Fibroblast of gingiva (primary cell): ENCODE measurements around the gene FAF1.
"Not testable (repeated sequence)": the region's sequence is repeated elsewhere in the genome, so short reads cannot be mapped to it uniquely, and the experiment has no call there.

Experiments used
- DNase-seq: peaks from one replicate; pipeline ENCODE4 v3.0.0-alpha.2; 2011; ENCODE audit warnings: low read depth

The FAF1 gene

DNA sequence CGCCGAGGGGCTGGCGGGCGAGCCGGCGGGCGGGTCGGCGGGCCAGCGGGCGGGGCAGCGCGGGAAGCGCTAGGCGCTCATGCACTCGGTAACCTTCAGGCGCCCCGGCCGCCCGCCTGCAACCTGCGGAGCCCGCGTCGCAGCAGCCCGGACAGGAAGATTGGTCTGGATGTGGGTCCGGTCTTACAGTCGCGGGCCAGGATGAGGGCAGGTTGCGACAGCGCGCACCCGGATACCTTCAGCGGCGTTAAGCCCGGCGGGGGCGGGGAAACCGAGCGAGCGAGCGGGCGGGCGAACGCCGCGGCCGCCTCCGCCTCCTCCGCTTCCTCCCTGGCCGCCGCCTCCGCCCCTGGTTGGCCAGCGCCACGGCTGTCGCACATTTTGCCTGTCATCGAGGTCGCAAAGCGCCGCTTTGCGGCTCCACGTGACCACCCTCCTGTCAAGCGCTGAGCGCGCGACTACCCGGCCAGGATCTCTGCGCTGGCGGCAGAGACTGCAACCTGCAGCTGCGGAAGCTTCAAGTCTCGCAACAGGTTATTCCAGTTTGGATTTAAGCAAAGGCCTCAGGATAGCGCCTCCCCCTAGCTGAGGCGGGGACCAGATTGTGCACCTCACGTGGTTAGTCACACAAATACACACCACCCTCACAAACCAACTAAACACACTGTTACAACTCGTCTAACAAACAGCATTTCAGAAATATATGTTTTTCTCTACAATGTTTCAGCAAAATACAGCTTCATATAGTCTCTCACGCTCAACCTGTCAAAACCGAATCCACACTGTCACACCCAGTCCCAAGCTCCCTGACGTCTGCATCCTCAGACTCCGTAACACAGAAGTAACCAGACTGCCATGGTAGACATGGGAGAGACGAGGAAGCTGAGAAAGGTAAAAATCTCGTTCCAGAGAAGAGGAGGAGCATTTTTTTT, at the start of gene FAF1:
Gene FAF1, minus strand, starts transcription at position 355 of the 932 bp plus-strand sequence. CDS start 456 bp downstream, outside the sequence.
- DNase-seq, result peak; percentile 97

DNA sequence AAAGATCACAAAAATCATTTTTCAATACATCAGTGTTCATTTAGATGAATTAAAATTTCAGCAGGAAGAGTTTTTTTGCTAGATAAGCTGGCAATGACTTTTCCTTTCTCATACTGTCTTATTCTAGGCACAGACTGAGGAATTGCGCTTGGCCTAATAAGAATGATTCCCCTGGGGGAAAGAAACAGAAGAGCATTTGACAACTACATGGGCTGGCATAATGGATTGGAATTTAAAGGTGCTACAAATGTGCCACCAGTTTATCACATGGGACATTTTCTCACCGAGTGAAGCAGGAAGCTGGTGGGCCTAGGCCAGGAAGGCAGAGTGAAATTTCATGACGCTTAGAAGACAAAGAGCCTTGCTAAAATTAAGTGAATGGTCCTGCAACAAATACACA, 49.3 kb upstream of the FAF1 start:
- DNase-seq, result no peak

DNA sequence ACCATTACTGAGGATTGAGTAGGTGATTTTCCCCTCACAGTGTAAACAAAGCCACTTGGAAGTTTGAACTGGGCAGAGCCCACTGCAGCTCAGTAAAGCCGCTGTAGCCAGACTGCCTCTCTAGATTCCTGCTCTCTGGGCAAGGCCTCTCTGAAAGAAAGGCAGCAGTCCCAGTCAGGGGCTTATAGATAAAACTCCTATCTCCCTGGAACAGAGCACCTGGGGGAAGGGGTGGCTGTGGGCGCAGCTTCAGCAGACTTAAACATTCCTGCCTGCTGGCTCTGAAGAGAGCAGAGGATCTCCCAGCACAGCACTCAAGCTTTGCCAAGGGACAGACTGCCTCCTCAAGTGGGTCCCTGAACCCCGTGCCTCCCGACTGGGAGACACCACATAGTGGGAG, 45.5 kb upstream of the FAF1 start:
- not testable (repeated sequence) for DNase-seq

DNA sequence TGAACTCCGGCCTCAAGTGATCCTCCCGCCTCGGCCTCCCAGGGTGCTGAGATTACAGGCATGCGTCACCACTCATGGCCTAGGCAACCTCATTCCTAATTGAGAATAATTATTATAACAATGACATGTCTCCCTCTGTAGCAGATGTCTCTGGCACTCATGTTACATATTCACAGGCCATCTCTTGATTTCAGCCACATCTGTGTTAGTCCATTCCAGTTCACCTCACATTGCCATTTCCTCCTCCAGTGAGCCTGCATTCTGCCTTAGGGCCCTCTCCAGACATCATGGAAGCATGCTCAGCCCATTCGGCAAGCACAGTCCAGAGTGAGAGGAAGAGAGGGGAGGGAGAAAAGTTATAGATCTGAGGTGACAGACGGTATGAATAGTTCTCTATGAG, 42.4 kb upstream of the FAF1 start:
- DNase-seq, result no peak

DNA sequence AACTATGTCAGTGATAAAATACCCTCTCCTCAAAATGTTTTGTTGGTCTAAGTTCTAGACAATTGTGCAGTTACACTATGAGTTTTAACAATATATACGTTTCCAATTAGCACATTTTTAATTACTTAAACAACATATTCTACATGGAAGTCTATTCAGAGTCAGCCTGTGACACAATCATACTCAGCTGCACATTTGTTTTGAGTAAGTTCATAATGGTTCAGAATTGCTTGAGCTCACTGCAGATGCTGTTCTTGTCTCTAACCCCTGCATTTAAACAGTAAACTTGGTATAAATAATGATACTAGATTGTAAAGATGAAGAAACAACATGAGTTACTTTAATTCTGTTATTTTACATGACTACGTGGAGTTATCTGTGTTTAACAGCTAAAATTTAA, 40.6 kb upstream of the FAF1 start:
- no peak for DNase-seq

DNA sequence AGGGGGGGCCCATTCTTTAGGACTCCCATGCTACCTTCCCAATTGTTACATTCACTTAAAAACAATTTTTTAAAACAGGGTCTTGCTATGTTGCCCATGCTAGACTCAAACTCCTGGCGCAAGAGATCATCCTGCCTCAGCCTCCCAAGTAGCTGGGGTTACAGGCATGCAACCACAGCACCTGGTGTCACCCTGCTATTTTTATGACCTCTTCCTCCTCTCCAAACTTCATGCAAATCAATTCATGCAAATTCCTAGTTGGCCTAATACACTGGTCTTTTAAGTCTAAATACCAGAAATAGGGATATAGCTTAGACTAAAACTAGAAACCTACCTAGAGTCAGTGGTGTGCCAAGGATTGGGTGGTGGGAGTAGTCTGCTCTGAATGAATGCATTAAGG, 40.1 kb upstream of the FAF1 start:
- DNase-seq, result no peak

DNA sequence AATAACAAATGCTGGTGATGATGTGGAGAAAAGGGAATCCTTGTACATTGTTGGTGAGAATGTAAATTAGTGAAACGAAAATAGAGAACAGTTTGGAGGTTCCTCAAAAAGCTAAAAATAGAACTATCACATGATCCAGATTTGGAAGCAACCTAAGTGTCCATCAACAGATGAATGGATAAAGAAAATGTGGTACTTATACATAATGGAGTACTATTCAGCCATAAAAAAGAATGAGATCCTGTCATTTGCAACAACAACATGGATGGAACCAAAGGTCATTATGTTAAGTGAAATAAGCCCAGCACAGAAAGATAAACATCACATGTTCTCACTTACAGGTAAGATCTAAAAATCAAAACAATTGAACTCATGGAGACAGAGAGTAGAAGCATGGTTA, 39.3 kb upstream of the FAF1 start:
- not testable (repeated sequence) for DNase-seq

DNA sequence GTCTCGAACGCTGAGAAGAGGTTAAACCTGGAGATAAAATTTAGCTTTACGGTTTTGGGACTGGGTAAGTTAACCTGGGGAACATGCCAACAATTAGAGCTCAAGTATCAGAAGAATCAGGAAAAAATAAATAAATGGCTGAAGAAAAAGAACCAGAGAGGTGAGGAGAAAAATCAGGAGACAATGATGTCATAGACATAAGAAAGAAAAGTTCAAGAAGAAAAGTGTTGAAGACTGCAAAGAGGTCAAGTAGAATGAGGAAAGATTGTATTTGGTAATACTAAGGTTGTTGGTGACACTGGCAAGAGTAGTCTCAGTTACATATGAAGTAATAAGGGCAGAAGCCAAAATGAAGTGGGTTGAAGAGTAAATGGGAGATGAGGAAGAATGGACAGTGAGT, 36.0 kb upstream of the FAF1 start:
- no peak for DNase-seq

DNA sequence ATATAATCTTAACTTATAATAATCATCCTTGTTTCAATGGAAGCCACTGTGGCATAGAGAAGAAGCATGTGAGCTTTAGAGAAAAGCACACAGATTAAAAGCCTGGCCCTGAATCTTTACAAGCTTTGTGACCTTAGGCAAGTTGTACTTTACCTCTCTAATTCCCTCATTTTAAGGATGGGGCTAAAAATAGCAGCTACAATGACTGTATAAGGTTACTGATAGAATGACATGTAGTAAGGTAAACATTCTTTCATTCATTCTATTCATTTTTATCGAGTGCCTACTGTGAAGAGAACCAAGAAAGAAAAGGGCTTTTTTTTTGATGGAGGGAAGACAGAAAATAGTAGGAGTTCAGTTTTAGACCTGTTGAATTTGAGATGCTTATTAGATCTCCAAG, 35.6 kb upstream of the FAF1 start:
- no peak for DNase-seq

DNA sequence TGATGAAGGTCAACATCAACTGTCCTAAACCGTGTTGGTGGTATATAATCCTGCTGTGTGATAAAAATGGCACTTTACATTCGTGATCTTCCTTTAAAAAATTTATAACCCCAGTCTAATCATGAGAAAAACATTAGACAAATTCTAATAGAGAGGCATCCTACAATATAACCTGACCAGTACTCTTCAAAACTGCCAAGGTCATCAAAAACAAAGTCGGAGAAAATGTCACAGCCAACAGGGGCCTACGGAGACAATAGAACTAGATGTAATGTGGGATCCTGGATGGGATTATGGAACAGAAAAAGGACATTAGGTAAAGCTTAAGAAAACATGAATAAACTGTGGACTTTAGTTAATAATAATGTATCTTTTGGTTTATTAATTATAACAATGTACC, 34.9 kb upstream of the FAF1 start:
- DNase-seq, result no peak

DNA sequence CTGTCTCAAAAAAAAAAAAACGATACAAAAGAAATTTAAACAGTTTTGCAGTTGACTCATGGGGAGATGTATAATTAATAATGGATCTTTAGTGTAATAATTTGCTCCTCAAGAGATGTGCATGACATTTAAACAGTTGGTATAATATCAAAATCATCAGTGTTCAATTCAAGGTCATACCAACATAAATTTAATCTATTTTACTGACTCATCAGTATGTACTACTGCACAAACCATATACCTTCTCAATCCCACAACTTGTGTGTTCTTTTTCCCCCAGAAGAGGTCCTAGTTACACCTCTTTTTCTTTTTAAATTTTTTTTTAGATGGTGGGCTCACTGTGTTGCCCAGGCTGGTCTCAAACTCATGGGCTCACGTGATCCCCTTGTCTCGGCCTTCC, 33.6 kb upstream of the FAF1 start:
- no peak for DNase-seq

DNA sequence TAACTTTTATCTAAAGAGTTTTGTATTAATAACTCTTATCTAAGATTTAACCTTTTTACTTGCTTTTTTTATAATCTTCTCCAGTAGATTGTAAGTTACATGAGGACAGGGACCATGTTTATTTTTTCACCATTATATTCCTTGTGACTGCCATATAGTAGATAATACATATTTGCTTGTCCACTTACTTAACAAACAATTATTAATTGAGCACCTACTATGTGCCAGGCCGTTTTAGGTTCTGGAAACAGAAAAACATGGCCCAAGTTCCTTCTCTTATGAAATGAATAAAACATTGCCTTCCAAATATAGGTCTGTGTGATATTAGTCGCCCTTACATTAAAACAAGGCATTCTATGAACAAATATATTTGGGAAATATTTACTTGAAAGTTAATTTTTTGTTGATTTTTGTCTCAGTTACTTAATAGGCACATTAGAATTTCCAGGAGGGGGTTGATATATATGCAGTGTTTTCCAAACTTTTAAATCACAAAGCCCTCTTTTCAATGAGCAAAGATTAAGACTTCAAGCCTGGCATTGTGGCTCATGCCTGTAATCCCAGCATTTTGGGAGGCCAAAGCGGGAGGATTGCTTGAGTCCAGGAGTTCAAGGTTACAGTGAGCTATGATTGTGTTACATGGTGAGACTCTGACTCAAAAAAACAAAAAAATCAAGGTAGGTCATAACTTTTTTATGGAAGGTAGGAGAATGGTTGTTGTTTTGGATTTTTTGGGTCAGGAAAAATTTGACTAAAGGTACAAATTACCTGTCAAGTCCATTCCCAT, 32.7 kb upstream of the FAF1 start:
- no peak for DNase-seq

DNA sequence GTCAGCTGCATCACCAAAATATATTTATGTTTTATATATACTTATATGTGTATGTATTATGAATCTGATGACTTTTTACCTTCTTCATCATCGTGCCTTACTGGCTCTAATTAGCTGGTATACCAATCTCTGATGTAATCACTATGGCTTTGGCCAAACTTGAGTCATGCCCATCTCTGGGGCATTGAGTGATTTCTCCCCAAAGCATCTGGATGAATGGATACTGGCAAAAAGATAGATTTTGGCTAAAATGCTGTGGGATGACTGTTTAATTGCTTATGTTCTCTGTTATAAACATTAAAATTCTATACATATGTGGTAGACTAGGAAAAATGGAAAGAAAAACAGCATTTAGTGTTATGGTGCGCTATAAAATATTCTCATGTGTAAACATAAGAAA, 29.6 kb upstream of the FAF1 start:
- peak; percentile 79 for DNase-seq

DNA sequence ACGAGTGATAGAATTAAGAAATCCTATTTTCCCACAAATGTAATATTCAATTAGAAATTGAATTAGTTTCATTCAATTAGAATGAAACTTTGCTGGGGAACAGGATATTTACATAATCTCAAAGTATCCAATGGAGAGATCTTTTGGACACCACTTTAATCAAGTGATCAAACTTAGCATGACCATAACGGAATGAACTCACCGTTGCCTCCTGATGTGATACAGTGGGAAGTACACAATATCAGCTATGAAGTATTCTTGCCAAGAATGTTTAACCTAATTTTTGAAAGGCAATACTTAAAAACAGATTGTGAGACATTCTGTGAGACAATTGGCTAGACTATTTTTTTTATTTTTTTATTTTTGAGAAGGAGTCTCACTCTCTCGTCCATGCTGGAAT, 26.6 kb upstream of the FAF1 start:
- DNase-seq, result peak; percentile 15

DNA sequence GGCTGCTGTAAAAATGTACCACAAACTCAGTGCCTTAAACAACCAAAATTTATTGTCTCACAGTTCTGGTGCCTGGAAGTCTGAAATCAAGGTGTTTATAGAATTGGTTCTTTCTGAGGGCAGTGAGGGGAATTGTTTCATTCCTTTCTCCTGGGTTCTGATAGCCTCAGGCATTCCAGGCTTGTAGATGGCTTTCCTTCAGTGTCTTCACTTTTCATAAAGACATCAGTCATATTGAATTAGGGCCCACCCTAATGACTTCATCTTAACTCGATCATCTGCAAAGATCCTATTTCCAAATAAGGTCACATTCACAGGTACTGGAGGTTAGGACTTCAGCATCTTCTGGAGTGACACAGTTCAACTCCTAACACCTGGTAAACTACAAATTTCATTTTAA, 25.0 kb upstream of the FAF1 start:
- DNase-seq, result no peak

DNA sequence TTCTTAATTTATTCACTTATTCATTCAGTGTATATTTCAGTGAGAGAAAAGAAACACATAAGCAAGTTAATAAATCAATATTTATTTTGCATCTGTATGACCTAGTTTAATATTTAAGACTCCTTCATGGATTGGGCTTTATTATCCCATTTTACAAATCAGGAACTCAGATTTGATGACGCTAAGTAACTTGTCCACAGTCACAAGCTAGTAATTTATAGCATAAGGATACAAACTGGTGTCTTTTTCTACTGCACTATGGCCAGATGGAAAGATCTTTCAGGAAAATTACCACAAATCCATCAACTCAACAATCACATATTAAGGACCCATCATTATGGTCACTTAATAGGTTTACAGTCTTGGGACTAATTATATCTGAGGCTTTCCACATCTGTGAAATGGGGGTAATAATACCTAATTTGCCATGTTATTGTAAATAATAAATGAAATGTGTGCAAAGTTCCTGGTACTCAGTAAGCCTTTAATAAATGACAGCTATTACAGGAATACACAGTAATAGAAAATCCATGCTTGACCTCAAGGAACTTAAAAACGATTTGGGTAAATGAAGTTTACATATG, 23.2 kb upstream of the FAF1 start:
- no peak for DNase-seq

DNA sequence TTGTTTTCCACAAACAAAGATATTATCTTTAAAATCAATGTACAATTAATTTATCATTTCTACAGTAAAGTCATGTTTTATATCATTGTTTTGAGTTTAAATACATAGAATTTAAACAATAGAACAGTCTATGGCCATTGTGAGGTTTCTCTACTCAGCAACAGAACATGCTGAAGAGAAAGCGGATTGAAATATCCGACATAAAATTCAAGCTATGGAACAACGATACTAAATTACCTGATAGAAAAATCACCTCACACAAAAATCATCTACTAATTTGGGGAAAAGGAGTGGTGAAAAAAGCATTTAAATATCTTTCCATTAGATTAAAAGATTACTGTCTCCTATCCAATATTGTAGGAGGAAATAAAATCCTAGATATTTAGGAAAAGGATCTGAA, 22.5 kb upstream of the FAF1 start:
- DNase-seq, result no peak

DNA sequence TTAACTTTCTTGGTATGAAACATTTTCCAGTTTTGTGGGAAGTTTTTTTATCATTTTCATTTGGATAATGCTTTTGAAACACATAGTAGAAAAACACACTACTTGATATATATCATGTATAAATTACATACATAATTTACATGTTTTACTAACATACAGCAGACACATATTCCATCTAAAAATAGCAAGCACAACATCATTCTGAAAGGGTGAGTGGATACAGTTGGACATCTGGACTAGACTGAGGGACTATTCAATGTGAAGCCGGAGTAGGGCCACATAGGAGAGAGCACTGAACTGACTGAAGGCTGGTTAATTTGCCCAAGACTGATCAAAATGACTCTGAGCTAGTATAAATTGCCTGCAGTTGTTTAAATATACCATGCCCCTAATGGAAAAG, 21.7 kb upstream of the FAF1 start:
- DNase-seq, result no peak

DNA sequence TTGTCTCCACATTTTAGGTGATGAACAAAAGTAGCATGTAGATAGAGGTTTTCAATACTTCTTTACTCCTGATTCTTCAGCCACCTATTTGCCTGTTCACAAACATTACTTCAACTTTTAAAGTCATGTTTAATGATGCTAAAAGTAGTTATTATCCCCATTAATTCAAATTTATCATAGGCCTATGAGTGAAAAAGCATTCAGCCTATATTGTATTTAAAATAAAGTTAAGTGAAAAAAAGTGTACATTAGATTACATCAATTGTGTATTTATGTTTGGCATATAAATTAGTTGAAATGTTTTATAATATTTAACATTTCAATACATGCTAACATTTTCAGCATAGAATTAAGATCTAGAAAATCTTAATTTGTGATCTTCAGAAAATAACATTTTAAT, 20.4 kb upstream of the FAF1 start:
- DNase-seq, result no peak

DNA sequence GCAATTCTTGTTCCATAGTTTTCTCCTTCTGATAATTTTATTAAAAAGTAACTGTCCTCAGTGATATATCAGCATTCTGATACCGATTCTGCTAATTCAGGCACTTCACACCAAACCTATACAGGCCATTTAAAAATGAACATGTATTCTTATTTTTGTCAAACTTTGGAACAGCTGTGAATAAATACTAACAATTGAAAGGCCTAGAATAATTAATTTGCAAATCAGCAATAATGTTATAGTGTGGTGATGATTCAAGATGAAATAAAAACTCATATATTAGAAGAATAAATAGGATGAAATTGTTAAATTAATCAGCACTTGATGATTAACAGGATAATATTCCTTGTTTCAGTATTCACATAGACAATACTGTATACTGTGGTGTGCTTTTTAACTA, 19.9 kb upstream of the FAF1 start:
- no peak for DNase-seq

DNA sequence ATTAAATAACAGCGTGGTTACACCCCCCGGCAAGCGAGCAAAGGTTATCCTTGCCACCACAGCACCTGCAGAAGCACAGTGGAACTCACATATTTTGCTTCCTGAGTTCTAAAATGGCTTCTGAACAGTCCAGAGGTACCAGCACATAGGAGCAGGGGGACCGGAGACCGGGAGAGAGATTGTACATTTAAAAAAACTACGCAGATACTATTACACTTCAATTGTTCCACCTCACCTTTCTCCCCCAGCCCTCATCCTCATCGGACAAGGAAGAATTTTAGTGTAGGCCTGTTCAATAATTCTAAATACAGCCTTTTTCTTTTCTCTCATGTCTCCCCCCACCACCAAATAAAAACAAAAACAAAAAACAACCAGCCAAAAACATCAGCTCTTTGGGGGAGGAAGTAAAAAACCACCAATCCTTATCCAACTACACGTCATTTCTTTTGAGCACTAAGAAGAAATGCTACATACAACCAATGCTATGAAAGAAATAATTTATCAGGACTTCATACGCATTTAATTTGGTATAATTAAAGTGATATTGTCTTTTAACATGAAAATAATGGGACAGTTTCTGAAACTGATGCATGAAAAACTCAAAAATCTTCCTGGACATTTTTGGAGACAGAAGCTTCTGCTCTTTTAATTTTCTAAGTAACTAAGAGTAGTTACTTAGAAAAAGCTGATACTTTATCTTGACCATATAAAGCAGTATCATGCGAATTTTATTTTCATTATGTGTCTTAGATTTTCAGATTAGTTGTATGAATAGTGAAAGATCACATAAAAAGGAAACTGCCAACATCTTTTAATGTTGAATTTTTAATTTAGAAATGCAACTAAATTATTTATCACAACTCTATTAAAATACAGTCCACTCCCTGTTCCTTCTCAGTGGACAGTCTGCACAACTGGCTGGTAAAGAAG, 19.1 kb upstream of the FAF1 start:
- DNase-seq, result no peak
